GM19023 (cell line): ENCODE data around the gene ADGRL3.

Experiments used
- ATAC-seq: cut with Tn5 transposase; IDR thresholded peaks from one replicate; pipeline ENCODE4 v1.9.1; 2021; ENCODE audit warnings: mild to moderate bottlenecking, moderate library complexity; ENCODE audit not compliant: unreplicated experiment

Gene ADGRL3

GRCh38 chr4:61200187-61200915 lies at the start of gene ADGRL3:
Gene ADGRL3 (plus strand): TSS chr4:61200326.
- no peak for ATAC-seq

GRCh38 chr4:61152433-61152832 lies 47.7 kb upstream of the ADGRL3 start:
- no peak for ATAC-seq

DNA sequence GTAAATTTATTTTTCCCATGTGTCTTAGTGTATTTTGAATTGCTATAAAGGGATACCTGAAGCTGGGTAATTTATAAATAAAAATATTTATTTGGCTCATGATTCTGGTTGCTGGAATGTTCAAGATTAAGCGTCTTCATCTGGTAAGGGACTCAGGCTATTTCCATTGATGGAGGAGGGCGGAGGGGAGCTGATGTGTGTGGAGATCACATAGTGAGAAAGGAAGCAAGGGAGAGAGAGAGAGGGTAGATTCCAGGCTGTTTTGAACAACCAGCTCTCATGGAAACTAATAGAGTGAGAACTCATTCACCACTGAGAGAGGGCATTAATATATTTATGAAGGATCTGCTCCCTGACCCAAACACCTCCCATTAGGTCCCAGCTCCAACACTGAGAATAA lies 39.6 kb upstream of the ADGRL3 start:
- no peak for ATAC-seq

- no peak for ATAC-seq
Measured at GRCh38 chr4:61162116-61162515, 38.0 kb upstream of the ADGRL3 start.

DNA sequence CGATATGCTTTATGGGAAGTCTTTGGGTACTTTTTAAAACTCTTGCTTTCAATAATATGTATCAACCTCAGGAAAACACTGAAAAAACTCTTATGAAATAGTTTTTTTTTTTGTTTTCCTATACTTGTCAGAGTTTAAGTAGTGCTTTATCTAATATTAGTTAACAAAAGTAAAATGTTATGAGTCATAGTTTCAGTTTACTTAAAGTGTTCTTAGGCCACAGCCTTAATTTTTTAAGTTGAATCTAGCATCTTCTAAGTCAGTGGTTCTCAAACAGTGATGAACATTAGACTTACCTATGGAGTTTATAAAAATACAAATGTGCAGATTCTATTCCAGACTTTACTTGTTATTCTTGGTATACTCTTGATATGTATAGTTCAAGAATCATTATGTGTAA lies 26.3 kb upstream of the ADGRL3 start:
- no peak for ATAC-seq

DNA sequence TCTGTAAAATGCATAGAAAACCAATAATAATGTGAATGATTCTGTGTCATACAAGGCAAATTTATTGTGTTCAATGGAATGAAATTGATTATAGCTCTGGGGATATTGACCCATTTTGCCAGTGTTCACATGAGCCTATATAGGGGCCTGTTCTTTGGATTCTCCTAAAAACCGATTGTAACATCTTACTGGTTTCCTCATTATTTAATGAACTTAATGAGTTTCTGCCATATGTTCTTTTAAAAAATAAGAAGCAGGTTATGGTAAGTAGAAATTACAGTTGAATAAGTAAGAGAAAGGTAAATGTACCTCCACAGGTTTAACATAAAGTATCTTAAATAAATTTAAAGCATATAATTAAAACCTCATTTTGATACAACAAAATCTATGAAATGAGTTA lies 24.6 kb upstream of the ADGRL3 start:
- ATAC-seq = no peak

DNA sequence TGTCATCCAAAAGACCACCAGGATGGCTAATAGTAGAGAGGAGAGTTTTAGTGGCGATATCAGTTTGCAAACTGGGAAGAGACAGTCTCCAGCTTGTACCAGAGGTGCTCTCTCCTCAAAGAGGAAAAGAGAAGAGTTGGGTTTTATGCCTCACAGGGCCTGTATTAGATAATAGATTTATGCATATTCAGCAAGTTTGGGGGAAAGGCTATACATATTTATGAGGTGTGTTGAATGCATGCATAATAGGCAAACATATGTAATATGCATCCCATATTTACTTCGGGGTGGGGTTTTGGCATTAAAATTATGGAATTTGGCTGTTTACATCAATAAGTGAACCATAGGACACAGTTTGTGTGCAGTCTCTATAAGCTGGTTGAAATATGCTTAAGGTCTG lies 22.8 kb upstream of the ADGRL3 start:
- no peak for ATAC-seq

GRCh38 chr4:61180405-61180804 lies 19.7 kb upstream of the ADGRL3 start:
- no peak for ATAC-seq

- no peak for ATAC-seq
Measured at GRCh38 chr4:61182915-61183314, 17.2 kb upstream of the ADGRL3 start.

- ATAC-seq = no peak
Measured at GRCh38 chr4:61185288-61185687, 14.8 kb upstream of the ADGRL3 start.

GRCh38 chr4:61192392-61192791 lies 7.7 kb upstream of the ADGRL3 start:
- no peak for ATAC-seq

DNA sequence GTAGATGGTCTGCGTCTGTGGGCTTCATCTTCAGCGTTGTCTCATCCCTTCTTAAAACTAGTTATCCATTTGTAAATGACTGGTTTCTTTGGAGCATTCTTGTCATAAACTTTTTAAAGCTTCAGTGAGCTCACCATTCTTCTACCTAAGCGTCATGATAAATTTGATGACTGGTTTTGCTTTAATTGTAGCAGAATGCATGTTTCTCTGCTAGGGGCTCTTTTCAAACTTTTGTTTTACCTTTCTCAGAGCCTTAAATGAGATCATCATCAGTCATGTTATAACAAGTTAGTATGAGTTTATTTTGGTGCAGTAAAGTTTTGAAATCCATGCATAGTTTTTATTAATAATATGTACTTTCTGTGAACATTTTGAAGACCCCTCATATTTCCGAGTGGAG lies 6.3 kb upstream of the ADGRL3 start:
- no peak for ATAC-seq

DNA sequence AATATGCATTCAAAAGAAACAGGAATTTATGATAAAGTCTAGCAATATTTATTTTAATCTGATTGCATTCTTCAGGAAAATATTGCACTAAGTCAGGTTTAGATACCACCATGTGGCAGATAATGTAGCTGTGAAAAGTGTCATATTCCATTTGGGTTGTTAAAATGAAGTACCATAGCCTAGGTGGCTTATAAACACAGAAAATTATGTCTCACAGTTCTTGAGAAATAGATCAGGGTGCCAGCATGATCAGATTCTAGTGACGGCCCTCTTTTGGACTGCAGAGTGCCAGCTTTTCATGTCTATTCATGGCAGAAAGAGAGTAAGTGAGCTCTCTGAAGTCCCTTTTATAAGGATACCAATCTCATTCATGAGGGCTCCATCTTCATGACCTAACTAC lies 5.6 kb upstream of the ADGRL3 start:
- no peak for ATAC-seq

- no peak for ATAC-seq
Measured at GRCh38 chr4:61195101-61195500, 5.0 kb upstream of the ADGRL3 start.

- no peak for ATAC-seq
Measured at GRCh38 chr4:61198686-61199085, 1.4 kb upstream of the ADGRL3 start.

DNA sequence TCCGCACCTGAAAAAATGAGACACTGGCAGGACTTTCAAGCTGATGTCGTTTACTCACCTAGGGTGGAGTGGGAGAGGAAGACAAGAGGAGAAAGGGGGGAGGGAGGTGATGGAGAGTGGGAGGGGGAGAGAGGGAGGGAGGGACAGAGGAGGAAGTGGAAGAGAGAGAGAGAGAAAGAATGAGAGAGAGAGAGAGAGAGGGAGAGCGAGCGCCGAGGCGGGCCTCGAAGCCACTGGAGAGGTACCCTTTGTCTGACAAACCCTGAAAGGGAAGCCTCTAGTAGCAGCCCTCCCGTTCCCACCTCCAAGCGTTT lies 296 bp upstream of the ADGRL3 start:
- no peak for ATAC-seq

DNA sequence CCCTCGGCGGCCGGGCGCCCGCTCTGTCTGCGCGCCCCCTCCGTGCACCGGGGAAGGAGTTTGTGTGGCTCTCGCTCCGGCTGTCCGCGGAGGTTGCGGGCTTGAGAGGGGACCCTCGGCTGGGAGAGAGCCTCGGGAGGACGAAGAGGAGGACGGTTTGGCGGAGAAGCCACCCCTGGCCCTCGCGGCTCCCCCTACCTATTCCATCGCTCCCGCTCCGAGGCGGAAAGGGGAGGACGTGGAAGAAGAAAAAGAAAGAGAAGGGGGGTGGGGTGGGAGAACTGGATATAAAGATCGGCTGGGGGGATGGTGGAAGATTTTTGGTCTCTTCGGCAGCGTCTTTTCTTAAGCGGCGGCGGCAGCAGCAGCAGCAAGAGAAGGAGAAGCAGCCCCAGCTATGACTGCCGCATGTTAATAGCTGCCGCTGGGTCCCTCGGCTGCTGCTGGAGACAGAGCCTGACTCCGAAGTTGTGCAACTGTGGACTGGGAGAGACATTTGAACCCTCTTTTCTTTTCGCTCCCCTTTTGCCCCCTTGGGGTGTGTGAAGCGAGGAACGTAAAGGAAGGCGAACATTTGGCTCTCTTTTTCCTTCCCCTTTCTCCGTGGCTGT lies 895 bp downstream of the ADGRL3 start:
- ATAC-seq = no peak

DNA sequence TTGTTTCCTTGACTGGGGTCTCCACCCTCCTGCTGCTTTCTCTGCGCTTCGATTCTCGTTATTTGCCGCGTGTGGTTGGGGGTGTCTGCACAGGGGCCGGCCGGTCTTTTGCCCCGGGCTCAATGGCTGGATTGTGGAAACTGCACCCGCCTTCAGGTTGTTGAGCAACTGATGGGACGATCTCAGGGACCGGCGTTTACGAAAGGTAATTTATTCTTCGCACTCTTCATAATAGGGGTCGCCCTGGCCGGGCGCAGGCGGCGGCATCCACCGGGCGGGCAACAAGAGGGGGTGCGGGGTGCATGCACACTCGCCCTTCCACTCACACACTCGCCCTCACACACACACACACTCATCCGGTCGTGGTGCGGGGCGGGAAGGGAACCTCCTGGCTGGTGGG lies 1.4 kb downstream of the ADGRL3 start:
- no peak for ATAC-seq

DNA sequence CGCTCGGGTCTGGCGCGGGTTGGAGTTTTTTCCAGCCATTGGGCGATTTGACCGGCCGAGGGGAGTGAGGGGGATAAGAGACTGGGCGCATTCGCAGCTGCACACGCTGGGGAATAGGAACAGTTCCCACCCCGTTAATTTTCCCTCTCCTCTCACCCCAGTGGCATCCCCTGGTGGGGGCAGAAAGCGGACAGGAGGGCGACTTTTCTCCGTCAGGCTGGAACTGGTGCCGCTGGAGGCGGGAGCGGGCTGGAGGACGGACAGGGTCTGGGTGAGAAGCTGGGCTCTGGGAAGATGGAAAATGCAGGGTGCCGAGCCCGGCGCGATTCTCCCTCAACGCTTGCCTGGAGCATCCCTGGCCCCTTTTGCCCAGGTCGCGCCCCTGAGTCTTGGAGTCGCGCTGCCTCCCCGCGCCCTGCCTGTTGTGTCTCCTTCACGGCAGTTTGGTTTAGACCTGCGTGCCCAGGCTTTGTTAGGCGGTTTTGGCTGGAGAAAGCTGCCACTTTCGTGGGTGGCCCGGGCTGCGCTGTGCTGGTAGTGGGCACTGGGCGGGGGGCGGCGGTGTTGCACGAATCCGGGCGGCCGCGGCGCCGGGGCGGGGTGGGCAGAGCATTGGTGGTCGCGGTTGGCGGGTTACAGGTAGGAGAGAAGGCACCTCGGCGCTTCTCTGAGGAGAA lies 2.0 kb downstream of the ADGRL3 start:
- ATAC-seq = no peak

DNA sequence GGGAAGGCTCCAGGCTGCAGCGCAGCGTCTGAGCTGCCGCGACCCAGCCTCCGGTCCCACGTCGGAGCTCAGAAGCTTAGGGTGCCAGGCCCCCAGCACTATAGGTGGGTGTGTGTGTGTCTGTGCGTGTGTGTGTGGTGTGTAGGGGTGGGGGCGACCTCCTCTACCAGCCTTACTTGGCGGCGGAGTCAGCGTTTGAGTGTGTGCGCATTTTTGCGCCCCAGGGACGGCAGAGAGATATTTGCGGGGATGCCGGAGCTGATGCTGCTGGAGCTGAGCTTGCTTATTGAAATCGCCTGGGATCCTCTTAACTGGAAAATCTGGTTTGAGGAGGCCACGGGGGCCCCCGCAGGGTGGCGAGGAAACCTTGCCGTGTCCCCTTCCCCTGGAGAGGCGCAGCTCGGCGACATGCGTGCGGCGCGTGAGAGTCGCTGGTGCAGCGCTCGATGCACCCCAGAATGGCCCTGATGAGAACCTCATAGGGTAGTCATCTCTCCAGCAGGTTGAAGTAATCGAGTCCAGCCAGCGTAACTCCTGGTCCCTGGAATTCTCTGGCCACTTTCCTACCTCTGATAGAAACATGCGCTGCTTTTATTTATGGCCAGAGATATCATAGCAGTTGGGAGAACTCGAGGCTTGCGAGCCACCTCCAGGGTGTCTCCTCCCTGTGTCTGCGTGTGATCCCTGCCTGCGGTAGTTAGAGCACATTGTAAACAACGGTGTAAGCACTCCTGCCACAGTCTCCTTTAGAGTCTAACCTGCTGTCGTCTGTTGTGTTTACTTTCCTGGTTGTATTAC lies 2.7 kb downstream of the ADGRL3 start:
- ATAC-seq = no peak

DNA sequence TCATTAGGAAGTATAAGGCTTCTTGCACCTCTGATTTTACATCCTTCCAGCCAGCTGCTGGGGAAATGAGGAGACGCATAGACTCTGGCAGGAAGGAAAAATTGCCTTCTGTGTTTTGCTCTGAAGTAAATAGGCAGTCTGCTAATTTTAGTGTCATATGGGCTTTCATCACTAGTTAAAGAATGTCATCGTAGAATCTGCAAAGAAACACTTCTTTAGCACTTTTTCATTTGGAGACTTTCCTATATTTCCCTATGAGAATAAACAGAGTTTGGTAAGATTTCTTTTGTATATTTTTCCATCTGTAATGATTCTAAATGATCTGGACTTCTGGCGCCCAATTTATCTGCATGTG lies 3.3 kb downstream of the ADGRL3 start:
- no peak for ATAC-seq
